NCI-H69 (cell line): ENCODE data around the gene KRTAP10-6.
"Not testable (repeated sequence)": the region's sequence is repeated elsewhere in the genome, so short reads cannot be mapped to it uniquely, and the experiment has no call there.

Experiments used
- DNase-seq: peaks from one replicate; lab custom pipeline; 2025; lab: John Stamatoyannopoulos, UW

KRTAP10-6 gene

DNA sequence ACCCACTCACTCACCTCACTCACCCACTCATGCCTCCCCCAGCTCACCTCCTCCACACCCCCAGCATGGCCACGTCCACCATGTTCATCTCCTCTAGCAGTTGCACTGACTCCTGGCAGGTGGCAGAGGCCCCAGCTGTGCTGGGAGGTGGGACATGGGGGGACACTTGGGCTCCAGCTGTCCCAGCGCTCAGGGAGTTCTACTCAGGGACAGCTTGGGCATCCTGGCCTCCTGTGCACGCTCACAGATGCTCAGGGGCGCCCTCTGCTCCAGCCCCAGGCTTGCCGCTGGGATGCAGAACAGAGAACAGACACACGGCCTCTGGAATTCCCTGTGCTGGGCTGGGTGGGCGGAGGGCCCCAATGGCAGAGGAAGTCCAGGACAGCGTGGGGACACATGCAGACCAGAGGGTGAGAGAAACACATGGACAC lies 24.8 kb upstream of the KRTAP10-6 start:
- no peak for DNase-seq

DNA sequence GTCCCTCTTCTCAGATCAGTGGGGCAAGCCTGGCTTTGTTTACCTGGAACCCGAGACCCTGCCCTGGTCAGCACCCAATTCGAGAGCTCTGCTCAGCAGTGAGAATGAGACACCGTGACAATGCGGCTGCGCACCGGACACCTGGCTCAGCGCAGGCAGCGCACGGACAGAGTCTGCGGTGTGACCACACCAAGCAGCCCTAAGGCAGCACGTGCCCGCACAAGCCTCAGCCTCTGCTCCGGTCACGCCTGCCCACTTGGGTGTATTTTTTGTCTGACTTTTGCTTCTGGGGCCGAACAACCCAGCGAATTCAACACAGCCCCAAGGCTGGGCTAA lies 24.3 kb upstream of the KRTAP10-6 start:
- DNase-seq = no peak

DNA sequence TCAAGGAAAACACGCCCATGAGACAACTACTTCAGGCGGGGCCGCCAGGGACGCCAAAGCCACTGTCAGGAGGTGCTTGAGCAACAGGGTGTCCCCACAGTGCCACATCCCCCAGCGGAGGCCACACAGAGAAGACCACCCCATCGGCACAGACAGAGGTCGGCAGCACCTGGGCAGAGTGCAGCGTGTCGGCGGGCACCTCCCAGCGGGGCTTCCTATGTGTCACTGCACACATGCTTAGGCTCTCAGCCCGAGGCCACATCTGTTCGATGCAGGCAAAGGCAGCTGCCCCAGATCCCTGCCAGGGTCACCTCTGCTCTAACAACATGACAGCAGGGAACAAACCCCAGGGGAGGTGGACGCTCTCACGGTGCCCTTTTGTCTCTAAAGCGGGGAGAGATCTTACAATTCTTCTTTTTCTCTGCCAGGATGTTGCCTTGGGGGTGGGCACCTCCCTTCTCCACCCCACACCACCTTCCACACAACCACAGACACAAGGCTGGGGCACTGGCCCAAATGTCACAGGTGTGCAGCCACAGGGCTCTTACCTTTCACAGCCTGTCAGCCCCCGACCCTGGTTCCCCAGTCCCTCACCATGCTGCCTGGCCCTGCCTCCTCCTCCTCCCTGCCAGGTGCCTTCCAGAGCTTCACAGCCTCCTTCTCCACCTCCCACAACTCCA lies 23.7 kb upstream of the KRTAP10-6 start:
- DNase-seq = peak; percentile 88

DNA sequence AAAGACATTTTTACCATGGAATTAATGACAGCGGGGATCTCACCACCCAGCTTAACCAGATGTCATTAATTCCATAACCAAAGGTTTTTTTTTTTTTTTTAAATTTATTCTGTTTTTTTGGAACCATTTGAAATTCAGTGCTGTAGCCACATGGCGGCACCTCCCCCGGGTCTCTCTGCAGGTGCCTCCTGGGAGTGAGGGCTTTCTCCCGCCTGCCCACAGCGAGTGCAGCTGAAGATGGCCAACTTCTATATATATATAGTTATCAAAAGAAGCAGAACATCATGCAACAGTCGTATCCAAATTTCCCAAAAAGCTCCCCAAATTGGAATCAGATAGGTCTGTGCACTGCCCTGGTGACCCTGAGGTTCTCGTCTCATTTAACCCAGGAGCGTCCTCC lies 23.2 kb upstream of the KRTAP10-6 start:
- no peak for DNase-seq

DNA sequence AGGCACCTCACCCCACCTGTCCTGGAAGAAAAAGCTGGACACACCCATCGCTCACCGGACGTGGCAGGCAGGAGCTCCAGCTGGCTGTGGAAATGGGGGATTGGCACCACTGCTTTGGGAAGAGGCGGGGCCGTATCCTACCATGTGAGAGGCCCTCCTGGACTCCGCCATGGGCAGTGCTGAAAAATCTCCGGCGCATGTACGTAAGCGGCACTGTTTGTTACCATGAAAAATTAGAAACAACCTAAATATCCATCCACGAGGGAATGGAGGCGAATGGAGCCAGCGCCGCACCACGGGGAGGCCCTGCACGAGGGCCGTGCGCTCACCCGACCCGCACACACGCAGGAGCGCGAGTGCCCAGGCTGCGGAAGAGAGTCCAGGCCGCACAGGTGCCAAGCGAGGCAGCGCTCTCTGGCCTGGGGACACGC lies 22.7 kb upstream of the KRTAP10-6 start:
- no peak for DNase-seq

DNA sequence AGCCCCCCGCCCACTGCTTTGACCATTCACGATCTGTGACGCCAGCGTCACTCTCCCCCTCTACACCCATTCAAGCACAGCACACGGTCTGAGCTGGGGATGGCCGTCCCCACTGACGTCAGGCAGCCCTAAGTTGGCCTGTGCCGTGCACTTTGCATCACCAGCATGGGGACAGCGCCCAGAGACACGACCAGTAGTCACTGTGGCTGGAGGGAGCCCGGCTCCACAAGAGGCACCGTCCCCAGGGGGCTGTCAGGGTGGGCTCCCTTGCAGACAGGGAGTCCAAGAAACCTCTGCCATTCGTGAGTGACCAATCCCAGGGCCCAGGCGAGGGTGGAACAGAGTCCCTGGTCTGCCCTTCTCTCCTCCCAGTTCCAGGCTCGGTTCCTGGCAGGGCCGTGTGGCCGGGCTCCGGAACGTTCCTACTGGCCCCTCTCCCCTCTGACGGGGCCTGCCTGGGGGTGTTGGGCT lies 21.9 kb upstream of the KRTAP10-6 start:
- DNase-seq = no peak

DNA sequence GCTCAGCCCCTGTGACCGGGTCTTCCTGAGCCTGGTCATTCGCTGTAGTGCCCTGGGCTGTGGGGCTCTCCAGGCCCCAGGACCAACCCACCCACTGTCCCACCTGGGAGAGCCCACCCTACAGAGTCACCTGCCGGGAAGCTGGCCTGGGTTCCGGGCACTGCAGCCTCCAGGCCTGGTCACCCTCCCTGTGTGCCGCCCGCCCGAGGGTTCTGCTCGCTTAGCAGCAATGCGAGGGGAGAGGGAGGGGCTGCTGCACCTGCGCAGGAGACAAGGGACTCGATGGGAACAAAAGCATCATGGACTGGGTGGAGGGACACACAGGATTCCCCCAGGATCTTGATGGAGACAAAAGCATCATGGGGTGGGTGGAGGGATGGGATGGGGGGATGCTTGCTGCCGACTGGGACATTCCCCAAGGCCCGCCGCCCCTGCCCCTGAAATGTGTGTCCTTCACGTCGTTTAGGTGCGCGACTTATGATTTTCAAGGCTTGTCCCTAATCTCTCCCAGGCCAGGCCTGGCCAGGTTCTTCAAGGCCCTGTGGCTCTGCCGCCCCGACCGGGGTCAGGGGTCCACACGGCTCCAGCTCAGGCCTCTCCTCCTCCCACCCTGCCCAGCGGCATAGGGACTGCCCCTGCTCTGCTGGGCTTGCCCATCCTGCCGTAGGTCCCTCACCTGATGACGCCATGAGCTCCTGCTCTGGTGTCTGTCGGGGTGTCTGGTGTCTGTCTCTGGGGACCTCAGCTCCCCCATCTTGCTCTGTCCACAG lies 21.3 kb upstream of the KRTAP10-6 start:
- DNase-seq = no peak

DNA sequence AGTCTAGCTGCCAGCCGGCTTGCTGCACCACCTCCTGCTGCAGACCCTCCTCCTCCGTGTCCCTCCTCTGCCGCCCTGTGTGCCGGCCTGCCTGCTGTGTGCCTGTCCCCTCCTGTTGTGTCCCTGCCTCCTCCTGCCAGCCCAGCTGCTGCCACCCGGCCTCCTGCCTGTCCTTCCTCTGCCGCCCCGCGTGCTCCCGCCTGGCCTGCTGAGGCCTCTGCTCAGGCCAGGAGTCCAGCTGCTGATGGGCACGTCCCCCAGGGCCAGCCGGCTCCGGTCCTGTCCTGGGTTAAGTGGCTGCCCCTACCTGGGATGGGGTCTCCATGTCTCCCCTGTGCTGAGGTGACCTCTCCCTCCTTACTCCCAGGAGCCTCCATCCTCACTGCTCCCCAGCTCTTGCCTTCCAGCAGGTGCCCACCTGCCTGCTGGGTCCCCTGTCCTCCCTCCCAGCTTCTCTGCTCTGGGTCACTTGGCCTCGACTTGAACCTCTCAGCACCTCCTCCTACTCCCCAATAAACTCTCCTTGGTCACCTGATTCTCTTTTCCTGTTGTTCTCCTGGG lies 20.4 kb upstream of the KRTAP10-6 start:
- DNase-seq = no peak

DNA sequence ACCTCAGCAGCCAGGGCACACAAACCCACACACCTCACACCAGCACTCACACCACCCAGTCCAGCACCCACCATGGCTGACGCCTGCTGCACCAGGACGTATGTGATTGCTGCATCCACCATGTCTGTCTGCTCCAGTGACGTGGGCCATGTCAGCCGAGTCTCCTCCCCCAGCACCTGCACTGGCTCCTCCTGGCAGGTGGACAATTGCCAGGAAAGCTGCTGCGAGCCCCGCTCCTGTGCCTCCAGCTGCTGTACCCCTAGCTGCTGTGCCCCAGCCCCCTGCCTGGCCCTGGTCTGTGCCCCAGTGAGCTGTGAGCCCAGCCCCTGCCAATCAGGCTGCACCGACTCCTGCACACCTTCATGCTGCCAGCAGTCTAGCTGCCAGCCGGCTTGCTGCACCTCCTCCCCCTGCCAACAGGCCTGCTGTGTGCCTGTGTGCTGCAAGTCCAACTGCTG lies 19.8 kb upstream of the KRTAP10-6 start, which contains the start of gene KRTAP10-8:
KRTAP10-8 (plus strand) TSS at position 51 of the 458 bp plus-strand sequence; CDS start at position 73, 22 bp downstream.
- DNase-seq = no peak

DNA sequence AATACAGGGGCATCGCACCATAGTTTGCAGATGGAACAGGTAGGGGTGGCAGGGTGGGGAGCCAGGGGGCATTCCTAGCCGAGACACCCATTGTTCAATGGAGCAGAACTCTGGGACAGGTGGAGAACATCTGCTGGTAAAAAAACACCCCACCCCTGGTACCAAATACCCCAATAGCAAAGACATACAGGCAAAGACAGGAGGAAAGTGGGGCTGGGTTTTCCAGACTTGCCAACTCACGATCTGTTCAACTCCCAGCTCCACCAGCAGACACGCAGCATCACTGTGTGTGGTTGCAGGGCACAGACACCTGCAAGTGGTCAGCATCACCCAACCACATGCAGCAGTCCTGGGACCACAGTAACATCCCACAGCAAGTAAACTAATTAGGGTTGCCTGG lies 19.2 kb upstream of the KRTAP10-6 start:
- DNase-seq = no peak

DNA sequence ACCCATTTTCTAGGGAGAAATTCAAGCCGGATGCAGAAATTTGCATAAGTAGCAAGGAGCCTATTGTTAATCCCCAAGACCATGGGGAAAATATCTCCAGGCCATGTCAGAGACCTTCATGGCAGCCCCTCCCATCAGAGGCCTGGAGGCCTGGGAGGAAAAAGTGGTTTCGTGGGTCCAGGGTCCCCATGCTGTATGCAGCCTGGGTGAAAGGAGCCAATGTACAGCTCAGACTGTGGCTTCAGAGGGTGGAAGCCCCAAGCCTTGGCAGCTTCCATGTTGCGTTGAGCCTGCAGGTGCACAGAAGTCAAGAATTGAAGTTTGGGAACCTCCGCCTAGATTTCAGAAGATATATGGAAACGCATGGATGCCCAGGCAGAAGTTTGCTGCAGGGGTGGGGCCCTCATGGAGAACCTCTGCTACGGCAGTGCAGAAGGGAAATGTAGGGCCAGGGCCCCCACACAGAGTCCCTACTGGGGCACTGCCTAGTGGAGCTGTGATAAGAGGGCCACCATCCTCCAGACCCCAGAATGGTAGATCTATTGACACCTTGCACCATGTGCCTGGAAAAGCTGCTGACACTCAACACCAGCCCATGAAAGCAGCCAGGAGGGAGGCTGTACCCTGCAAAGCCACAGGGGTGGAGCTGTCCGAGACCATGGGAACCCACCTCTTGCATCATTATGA lies 18.0 kb upstream of the KRTAP10-6 start:
- DNase-seq = not testable (repeated sequence)

DNA sequence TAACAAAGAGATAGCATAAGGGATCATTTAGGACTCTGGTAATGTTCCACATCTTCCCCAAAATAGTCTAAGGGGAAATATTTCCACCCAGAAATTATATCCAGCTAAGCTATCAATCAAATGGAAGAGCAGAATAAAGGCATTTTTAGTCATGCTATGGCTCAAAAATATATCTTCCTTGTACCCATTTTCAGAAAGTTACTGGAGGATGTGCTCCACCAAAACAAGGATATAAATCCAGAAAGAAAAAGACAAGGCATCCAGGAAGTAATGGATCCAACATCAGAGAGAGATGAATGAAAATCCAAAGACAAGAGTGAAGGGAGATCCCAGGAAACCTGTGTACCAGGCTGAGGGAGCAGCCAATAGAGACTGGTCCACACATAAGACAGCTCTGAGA lies 16.9 kb upstream of the KRTAP10-6 start:
- no peak for DNase-seq

DNA sequence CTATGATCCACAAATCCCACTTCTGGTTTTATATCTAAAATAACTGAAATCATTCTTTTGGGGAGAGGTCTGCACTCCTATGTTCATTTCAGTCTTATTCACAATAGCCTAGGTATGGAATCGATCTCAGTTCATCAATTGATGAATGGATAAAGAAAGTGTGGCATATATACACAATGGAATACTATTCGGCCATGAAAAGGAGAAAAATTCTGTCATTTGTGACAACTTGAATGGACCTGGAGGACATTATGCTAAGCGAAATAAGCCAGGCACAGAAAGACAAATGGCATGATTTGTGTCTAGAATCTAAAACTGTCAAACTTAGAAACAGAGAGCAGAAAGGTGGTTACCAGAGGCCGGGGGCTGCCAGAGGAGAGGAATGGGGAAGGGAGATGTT lies 14.2 kb upstream of the KRTAP10-6 start:
- no peak for DNase-seq

DNA sequence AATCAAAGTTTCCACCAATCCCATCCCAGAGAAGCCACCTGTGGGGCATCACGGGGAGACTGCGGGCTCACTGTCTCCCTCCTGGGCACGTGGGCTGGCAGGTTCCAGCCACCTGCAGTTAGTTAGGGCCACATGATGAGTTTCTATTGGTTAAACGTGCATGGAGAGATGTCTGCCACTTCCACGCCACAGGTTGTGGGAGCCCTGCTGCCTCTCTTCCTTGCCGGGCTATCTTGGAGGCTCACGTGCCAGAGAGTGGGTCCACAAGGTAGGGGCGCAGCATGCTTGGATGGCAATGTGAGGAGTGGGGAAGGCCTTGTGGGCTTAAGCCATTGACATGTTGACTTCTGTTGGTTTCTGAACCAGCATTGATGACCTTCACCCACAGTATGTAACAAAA lies 11.6 kb upstream of the KRTAP10-6 start:
- no peak for DNase-seq

DNA sequence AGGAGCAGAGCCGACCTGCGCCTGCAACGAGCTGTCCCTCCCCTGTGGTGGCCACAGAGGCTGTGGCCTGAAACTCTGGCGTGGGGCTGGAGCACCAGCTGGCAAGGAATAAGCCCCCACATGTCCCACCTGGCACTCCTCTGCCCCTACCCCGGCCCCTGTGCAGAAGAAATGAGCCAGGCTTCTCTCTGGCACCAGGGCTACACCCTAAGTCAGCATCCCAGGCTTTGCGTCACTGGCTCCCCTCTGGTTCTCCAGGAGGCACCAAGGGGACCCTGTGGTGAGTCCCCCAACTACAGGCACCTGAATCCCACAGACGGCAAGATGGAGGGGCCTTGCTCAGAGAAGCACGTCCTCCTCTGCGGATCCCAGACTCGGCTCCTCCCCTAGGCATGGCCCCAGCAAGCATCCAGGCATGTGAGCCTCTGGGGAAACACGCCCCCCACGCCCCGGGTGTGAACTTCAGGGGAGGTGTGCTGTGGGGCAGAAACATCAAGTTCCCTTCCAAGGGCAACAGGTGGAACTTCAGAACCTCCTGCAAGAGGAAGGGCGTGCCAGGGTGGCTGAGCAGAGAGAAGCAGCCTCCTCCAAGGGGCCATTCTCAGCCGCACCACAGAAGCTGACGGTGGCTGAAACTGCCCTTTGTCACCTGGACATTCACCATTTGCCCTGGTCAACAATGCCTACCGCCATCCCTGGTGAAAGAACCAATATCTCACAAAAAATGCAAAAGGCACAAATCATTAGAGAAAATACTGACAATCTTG lies 11.0 kb upstream of the KRTAP10-6 start:
- DNase-seq = no peak

DNA sequence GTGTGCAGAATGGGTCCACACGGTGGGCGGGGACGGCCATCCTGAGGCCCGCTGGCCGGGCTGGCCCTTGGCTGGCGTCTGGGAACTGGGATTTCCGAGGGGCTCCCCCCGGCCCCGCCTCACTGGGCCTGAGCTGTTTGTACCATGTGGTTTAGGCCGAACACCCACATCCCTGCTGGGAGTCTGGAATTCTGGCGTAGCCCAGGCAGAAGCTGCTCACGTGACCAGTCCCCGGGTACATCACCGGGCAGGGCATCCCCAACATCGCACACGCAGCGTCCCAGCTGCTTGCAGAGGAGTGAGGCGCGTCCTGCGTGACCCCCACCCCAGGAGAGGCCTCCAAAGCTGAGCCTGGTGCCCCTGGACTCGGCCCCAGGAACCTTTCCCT lies 10.2 kb upstream of the KRTAP10-6 start:
- DNase-seq = no peak

DNA sequence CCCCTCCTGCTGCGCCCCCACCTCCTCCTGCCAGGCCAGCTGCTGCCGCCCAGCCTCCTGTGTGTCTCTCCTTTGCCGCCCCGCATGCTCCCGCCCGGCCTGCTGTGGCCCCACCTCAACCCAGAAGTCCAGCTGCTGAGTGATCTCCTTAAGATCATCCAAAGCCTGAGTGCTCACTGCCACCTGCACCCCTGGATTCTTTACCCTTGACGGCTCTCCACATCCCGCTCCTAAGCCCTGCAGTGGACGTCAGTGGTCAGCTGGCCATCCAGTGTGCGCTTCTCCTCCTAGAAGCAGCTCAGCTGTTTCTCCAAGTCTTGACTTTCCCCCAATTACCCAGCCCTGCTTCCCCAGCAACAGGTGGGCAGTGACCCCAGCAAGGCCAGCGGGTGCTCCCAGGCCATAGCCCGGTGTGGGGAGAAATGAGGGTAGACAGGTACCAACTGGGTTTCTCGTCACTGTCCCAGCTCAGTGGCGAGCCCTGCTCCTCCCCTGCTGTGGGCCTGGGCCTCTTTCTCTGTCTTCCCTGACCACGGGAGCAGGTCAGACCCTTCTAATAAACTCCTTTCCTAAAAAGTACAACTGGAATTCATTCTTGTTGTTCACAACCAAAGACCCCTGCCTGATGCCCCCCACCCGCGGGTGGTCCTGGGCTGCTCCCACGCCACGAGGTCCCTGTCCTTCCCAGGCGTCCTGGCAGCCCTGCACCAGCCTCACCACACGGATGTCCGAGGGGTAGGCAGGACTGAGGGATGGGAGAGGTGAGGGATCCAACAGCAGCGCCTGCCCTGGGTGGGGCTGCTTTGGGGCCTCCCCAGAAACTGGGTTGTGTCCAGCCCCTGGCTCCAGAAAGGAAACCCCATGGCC lies 9.5 kb upstream of the KRTAP10-6 start:
- peak; percentile 78 for DNase-seq

DNA sequence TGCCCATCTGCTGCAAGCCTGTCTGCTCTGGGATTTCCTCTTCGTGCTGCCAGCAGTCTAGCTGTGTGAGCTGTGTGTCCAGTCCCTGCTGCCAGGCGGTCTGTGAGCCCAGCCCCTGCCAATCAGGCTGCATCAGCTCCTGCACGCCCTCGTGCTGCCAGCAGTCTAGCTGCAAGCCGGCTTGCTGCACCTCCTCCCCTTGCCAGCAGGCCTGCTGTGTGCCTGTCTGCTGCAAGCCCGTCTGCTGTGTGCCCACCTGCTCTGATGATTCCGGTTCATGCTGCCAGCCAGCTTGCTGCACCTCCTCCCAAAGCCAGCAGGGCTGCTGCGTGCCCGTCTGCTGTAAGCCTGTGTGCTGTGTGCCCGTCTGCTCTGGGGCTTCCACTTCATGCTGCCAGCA lies 8.8 kb upstream of the KRTAP10-6 start:
- peak; percentile 91 for DNase-seq

DNA sequence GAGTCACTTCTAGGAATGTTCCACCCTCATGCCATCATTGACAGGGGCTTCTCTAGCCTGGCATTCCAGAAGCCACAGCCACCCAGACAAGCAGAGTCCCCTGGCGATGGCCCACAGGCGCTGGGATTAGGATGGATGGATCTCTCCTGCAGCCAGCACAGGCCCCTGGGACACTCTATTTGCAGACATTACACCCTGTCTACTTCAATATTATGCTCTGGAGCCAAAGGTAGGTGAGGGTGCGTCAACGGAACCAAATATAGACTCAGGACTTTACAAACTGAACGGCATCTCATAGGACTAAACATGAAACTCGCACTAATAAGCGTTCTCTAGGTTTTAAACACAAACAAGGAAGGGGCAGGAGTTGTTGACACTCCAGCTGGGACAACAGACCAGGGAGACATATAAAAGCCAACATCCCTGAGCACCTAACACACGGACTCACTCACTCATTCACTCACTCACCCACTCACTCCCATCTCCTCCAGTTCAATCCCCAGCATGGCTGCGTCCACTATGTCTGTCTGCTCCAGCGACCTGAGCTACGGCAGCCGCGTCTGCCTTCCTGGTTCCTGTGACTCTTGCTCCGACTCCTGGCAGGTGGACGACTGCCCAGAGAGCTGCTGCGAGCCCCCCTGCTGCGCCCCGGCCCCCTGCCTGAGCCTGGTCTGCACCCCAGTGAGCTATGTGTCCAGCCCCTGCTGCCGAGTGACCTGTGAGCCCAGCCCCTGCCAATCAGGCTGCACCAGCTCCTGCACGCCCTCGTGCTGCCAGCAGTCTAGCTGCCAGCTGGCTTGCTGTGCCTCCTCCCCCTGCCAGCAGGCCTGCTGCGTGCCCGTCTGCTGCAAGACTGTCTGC lies 8.0 kb upstream of the KRTAP10-6 start, which contains the start of gene KRTAP10-7:
KRTAP10-7 (plus strand) TSS at position 480 of the 861 bp plus-strand sequence; CDS start at position 505, 25 bp downstream.
- DNase-seq = peak; percentile 70
